ENCODE data around the gene PEMT. TPM values are rescaled to one million over a fixed set of nuclear protein-coding genes. Genes with fewer than 3 reads are reported as not detected.

Gene PEMT
- total RNA-seq, 4 donors from 2014 or later: 54.6 to 76.9 (median 63.0) TPM

DNA sequence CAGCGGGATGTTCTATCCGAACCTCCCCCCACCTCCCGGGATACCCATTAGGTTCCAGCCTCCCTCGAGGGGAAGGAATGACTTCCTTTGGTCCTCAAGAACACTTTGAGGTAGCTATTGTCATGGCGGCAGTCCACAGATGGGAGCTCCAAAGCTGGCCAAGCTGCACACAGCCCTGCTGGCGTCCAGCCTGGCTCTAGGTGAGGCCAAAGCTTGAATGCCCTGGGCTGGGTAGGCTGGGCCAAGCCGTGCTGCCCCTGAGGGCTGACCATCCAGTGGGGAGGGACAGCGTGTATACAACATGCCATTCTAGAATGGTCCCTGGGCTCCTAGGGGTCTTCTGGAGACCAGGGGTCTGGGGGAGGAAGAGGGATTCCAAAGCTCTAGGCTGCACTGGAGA, 43.5 kb downstream of the PEMT start:
- TF ChIP-seq, protein P1, sequence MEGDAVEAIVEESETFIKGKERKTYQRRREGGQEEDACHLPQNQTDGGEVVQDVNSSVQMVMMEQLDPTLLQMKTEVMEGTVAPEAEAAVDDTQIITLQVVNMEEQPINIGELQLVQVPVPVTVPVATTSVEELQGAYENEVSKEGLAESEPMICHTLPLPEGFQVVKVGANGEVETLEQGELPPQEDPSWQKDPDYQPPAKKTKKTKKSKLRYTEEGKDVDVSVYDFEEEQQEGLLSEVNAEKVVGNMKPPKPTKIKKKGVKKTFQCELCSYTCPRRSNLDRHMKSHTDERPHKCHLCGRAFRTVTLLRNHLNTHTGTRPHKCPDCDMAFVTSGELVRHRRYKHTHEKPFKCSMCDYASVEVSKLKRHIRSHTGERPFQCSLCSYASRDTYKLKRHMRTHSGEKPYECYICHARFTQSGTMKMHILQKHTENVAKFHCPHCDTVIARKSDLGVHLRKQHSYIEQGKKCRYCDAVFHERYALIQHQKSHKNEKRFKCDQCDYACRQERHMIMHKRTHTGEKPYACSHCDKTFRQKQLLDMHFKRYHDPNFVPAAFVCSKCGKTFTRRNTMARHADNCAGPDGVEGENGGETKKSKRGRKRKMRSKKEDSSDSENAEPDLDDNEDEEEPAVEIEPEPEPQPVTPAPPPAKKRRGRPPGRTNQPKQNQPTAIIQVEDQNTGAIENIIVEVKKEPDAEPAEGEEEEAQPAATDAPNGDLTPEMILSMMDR (IDR thresholded peaks at IDR 0.05; ENCODE audit: low read depth): no peak

DNA sequence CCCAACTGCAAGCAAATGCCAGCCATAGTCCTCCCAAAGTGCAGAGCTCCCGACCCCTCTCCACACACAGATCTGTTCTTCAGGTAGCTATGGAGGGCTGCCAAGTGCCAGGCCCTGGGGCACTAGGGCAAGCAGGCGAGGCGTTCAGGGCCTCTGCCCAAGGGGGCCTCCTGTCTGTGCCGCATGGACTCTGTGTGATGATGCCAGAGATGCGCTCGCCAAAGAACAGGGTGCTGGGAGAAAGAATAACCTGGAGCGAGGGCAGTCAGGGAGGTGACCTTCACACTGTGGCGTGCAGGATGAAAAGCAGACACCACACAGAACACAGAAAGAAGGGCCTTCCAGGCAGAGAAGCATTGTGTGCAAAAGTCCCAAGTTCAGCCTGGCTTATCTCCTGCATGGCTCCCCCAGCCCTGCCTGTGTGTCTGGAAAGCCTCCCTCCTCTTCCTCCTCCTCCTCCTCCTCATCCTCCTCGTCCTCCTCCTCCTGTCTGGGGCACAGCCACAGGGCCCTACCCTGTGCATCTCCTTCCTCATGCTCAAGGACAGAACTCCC, 44.2 kb downstream of the PEMT start:
- TF ChIP-seq, protein P1 (IDR thresholded peaks at IDR 0.05; ENCODE audit: low read depth): no peak

DNA sequence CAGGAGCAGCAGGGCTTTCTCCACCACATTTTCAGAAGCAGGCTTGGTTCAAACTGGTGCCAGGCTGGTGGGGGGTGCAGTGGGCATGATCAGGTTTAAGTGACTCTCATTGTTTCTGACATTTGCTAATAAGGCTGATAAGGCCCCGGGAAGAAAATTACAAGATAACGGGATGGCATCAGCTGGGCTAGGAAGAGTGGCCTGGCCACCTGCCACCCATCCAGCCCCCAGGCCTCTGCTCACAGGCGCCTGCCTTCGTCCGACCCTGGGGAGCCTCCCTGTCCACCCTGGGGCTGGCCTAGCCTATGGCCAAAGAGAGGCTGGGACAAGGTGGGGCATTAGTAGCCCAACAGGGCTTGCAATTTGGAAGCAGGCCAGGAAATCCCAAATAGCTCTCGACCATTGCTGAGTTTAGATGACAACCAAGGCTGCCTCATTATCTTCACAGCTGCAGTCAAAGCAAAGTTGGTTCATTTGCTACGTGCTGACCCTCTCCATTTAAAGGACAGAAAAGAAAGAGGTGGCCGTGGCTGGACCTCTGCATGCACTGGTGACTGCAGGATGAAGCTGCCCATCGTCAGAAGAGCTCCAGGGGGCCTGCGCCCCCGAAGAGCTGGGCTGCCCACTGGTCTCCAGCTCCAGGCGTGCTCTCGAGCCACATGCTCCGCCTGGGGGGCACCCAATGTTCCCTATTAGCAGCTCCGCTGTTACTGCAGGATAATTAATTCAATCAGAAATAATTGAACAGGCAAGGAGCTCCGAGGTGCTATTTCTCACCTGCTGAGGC, 44.9 kb downstream of the PEMT start:
- TF ChIP-seq, protein P1 (IDR thresholded peaks at IDR 0.05; ENCODE audit: low read depth): no peak

DNA sequence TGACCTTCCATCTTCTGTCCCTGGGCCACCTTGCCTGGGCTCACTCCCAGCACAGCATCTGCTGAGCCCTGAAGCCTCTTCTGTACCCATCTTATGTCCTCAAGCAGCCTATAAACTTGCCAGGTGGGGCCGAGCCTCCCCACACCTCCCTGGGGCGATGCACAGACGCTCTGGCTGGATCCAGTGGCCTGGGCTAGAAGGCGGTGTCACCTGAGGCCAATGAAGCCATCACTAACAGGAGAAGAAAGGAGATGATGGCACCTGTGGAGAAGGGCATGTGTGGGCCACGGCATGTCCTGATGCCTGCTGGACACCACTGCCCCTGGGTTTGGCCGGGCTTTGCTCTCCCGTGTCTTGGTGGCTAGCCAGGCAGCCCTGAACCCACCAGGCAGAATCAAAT, 45.5 kb downstream of the PEMT start:
- TF ChIP-seq, protein P1 (IDR thresholded peaks at IDR 0.05; ENCODE audit: low read depth): no peak

DNA sequence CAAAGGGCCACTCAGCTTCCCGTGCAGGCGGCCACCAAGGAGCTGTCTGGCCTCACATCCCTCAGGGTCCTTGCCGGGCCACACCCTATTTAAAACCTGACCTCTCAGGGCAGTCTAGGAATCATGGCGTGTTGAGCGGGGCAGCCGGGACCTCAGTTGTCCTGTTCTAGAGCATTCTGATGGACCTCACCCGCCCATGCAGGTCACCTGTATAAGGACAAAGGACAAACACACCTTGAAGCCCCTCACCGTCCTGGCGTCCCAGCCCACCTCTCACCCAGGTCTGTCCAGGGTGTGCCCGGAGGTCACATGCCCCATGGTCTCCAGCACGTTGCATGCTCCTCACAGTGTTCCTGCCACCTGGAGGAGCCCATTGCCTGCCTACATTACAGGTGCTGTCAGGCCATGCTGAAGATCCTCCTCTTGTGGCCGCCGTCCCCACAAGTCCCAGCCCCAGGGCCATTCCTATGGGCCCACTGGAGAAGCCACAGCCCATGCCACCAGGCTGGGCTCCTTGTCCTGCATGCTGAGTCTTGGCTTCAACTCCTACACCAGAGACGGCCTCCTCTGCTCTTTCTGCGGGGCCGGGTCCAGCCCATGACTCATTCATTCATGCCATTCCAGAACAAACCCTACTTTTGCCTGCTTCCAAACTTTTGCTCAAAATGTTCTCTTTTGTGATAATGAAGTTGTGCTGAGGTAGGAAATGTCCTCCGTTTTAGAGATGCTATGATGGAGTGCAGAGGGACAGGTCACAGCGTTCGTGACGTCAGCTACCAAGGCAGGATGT, 46.3 kb downstream of the PEMT start:
- TF ChIP-seq, protein P1 (IDR thresholded peaks at IDR 0.05; ENCODE audit: low read depth): no peak

DNA sequence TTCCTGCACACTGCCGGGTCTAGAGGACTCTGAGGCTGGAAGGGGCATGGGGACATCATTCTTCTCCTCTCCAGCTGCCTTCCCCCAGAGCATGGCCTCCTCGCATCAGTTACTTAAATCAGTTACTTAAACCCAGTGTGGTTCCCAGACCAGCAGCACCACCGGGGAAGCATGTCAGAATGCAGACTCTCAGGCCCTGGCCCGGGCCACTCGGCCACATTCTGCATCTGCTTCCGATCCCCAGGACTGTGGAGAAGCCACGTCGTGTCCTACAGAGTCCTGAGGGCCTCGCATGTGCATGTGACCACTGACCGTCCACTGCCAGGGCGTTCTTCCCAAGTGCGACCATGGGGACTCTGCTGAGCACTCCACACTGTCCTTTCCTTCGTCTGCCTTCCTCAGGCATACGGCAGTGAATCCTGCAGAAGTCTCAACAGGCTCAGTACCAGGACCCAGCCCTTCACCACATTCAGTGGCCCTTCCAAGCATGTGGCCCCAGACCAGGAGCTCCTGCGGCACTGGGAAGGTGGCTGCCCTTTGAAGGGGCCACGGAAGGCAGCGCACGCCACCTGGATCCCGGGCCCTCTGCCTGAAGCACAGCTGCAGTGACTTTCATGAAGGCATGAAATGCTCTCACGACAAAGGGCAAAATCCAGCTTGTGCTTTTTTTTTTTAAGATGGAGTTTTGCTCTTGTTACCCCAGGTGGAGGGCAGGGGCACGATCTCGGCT, 48.4 kb downstream of the PEMT start:
- TF ChIP-seq, protein P1 (IDR thresholded peaks at IDR 0.05; ENCODE audit: low read depth): no peak
